ENCODE measurements around the gene RGS10.
"Not testable (repeated sequence)": the region's sequence is repeated elsewhere in the genome, so short reads cannot be mapped to it uniquely, and the experiment has no call there.

Gene RGS10

GRCh38 chr10:119542357-119542987 lies at the start of gene RGS10:
Gene RGS10, minus strand, starts transcription at chr10:119542719. Its CDS starts 81 bp downstream, at chr10:119542638.
- DNase-seq: peak; percentile 75 to 78

GRCh38 chr10:119588071-119588470 lies 45.6 kb upstream of the RGS10 start:
- DNase-seq: no peak

- no peak for DNase-seq
These were observed 35.8 kb upstream of the RGS10 start for GRCh38 chr10:119578355-119578754.

GRCh38 chr10:119575991-119576390 lies 33.5 kb upstream of the RGS10 start:
- DNase-seq: no peak

GRCh38 chr10:119575506-119575905 lies 33.0 kb upstream of the RGS10 start:
- no peak for DNase-seq

GRCh38 chr10:119567978-119568377 lies 25.5 kb upstream of the RGS10 start:
- DNase-seq: no peak

- no peak for DNase-seq
These were observed 19.6 kb upstream of the RGS10 start for GRCh38 chr10:119562097-119562496.

- DNase-seq: not testable (repeated sequence)
These were observed 17.0 kb upstream of the RGS10 start for GRCh38 chr10:119559511-119559910.

- not testable (repeated sequence) for DNase-seq
These were observed 13.6 kb upstream of the RGS10 start for GRCh38 chr10:119556081-119556480.

- DNase-seq: no peak
These were observed 12.8 kb upstream of the RGS10 start for GRCh38 chr10:119555178-119555784.

- DNase-seq: no peak
These were observed 8.3 kb upstream of the RGS10 start for GRCh38 chr10:119550827-119551226.

- no peak for DNase-seq
These were observed 6.9 kb upstream of the RGS10 start for GRCh38 chr10:119549247-119549999.

GRCh38 chr10:119546009-119546408 lies 3.5 kb upstream of the RGS10 start:
- no peak for DNase-seq

- no peak for DNase-seq
These were observed 2.8 kb upstream of the RGS10 start for GRCh38 chr10:119545310-119545709.

GRCh38 chr10:119543814-119544642 lies 1.5 kb upstream of the RGS10 start:
- no peak for DNase-seq

- peak; percentile 51 to 71 for DNase-seq
These were observed 682 bp upstream of the RGS10 start for GRCh38 chr10:119542988-119543813.

- peak in 1 of 2 experiments; percentile 46 for DNase-seq
These were observed 811 bp downstream of the RGS10 start for GRCh38 chr10:119541459-119542356.

- DNase-seq: no peak
These were observed 1.5 kb downstream of the RGS10 start for GRCh38 chr10:119541046-119541445.

GRCh38 chr10:119540038-119540437 lies 2.5 kb downstream of the RGS10 start:
- no peak for DNase-seq

GRCh38 chr10:119539359-119539825 lies 3.1 kb downstream of the RGS10 start:
- no peak for DNase-seq
